ENCODE data around the gene GPR26. TPM values are rescaled to one million over a fixed set of nuclear protein-coding genes. Genes with fewer than 3 reads are reported as not detected.

Gene GPR26
- total RNA-seq, 1 donor from 2014 or later = 0.10 TPM

DNA sequence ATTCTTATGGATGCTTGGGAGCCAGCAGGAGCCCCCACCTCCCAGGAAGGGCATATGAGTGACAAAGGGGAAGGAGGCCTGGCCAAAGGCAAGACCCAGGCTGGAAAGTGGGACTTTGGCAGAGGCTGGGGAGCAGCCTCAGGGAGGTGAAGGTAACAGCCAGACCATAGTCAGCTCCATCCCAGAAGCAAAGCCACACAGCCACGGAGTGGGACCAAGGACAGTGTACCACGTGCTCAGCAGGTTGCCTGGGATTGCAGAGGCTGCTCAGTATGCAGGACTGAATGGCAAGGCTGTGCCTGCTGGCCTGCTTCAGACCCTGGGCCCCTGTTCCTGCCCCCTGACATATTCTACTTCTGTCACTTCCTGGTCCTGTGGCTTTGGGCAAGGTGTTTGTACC is 17.6 kb upstream of the GPR26 start:
- no peak for DNase-seq

DNA sequence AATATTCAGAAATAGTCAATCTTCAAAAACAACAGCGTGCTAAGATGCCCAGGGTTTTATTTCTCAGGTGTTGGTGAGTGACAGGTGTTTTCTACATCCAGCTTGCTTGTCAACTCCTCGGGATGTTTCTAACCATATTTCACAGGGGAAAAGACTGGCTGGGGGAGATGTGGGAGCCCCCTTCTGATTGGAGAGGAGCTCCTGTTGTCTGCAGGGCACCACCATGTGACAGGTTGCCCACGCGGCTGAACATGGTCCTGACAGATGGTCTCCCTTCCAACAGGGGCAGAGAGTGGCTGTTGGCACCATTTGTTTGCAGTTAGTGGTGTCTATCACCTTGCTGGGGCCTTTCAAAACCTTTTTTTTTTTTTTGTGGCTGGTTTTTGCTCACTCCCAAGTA is 16.5 kb upstream of the GPR26 start:
- no peak for DNase-seq

DNA sequence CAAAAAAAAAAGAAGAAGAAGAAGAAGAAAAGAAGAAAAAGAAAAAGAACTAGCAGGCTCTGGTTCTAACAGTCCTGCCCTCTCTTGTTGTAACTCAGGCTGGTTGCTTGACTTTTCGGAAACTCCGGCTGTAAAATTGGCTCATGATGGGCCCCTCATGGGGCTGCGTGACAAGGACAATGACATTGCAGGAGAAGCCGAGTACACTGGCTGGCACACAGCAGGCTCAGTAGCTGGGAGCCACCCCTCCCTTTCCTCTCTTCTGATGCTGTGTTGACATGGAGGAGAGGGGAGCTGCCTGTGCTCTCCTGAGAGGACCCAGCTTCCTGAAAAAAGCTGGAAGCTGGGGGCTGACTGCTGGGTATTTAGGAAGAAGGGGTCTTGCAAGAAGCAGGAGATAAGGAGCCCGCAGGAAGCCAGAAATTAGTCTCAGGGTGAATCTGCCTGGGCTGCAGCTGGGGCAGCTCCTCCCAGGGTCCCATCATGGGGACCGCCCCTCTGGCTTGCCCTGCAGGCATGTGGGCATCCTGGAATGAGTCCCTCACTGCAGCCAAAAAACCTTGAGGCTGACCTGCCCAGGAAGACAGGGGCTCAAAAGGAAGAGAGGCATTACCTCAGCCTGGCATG is 14.6 kb upstream of the GPR26 start:
- no peak for DNase-seq

DNA sequence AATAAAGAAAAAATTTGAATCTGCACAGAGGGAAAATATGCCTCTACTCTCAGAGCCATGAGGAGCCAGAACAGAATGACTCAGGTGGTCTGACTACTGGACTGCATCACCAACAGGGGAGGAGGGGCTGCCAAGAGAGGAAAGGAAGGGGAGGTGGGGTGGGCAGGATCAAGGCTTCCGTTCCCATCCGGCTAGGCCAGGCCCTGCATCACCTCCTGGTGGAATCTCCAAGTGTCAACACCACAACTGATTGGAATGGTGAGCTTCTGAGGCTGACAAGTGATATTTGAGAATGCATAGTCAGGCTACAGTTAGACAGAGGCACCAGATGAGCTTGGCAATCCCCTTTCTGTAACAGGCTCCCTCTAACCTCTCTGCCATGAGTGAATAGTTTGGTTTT is 10.4 kb upstream of the GPR26 start:
- no peak for DNase-seq

DNA sequence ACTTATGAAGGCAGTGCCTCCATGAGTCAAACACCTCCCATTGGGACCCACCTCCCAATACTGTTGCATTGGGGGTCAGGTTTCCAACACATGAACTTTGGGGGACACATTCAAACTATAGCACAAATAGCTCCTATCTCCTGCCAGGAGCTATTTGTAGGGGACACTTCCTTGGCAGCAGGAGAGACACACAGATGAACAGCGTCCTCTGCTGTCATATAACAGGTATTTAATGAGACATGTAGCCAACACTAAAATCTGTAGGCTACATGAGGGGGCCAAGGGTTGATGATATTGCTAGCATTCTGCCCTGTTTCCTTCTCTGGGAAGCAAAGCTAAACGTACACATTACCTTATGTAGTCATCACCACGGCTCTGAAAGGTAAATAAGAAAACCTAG is 2.6 kb upstream of the GPR26 start:
- no peak for DNase-seq

DNA sequence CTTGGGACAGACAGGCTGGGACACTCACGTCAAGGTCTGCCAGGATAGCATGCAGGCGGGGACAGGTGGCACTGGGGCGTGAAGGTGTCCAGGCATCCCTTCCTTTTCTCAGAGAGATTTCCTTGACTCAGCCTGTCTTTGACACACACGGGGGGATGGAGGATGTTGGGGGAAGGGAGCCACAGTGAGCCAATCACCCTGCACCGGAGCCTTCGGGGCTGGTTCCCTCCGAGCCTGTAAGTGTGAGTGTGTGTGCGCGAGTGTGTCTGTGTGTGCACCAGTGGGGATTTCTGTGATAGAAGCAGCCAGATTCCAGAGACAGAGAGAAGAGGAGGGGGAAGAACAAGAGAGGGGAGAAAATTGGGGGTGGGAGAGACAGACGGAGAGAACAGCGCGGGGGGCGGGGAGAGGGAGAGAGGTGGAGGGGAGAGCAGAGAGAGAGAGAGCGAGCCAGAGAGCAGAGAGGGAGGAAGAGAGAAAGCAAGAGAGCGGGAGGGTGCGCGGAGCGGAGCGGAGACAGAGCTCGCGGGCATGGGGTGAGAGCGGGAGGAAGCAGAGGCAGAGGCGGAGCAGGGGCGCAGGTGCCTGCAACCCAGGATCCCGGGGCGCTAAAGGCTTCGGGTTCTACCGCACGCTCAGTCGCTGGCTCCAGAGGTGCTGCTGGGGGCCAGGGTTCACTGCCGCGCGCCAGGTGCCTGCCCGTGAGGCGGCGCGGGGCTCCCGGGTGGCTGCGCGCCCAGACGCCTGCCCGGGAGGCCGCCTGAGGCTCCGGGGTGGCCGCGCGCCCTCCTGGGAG is 466 bp upstream of the GPR26 start:
- no peak for DNase-seq

DNA sequence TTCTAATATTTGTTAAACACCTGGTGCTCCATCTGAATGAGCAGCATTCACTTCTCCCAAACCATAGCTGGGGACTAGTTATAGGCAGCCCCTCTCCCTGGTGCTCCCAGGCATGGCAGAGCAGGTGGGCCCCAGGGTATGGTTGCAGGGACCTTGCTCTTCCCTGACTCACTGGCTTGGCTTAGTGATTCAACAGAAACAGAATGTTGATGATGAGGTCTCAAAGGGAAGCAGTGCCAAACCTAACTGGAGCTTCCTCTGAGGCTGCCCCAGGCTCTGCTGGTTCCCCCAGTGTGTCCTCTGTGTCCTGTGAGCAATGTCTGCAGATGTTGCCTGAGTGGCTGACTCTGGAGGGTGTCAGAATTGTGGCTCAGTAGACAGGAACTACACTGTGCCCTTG is 3.7 kb downstream of the GPR26 start:
- no peak for DNase-seq

DNA sequence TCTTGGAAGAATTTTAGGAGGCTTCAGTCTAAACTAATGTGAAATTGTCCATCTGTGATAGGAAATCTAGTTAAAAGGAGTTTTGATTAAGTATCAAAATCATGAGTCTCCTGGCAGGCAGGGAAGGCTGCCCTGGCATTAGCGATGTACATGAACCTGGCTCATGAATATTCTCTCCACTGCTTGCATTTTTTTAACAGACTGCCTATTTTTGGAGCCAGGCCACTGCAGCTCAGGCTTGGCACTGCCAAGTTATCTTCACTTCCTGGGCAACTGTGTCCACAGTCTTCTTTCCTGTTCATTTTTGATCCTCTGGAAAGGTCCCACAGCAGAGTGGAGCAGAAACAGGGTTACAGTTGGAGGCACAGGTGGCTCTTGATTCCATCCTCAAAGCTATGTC is 7.0 kb downstream of the GPR26 start:
- no peak for DNase-seq

DNA sequence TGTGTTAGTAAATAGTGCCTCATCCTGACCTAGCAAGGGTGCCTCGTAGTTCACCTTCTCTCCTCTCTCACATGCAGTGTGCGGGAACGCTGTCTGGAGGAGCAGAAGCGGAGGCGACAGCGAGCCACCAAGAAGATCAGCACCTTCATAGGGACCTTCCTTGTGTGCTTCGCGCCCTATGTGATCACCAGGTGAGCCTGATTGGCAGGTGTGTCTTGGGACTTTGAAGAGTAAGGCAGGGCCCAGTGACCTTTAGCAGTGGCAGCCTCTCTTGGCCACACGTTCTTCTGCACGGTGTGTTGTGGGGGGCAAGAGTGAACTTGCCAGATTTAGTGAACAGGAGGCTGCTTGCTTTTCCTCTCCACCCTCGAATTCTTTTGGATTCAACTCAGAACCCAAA is 8.6 kb downstream of the GPR26 start:
- DNase-seq = no peak

DNA sequence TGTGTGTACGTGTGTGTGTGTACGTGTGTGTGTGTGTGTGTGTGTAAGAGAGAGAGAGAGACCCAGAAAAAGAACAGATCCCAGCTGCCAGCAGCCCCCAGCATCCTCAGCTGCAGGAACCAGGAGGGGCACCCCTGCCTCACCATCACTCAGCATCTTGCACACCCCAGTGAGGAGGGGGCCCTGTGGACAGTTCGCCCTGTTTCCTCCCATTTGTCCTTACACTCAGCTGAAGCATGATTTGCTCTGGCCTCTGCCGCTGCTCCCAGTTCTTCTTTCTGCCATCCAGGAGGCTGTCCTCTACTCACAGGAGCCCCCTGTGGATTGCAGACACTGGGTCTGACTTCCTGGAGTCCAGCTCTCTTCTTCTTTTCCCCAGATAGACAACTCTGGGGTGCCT is 9.7 kb downstream of the GPR26 start:
- no peak for DNase-seq

DNA sequence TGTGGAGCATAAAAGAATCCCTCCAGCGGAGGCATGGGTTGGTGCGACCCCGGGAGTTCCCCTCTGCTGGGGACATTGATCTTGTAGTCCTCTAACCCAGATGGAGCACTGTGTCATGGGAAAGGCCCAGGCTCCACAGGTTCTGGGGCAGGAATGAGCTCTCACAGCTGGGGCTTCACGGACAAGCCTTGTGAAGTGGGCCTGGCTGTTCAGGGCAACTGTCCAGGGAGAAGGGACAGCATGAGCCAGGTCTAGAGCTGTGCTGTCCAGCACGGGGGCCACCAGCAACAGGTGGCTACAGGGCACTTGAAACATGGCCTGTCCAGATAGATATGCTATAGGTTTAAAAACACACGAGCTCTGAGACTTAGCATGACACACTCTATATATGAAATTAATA is 11.4 kb downstream of the GPR26 start:
- DNase-seq = no peak

DNA sequence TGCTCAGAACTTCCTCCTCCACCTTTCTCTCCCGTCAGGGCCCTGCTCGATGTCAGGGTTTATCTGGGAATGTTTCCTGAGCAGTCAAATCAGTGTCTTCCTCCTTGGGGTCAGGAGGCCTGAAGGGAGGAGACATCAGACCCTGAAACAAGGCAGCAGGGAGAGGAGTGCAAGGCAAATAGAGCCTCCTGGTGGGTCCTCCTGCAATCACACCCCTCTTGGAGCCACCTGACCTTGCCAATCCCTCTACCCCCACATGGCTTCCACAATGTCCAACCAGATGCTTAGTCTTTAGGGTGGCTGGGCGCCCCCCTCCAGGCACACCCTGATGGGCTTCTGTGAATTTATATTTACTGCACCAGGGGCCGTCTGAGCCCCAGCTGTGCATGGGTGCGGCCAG is 12.2 kb downstream of the GPR26 start:
- DNase-seq = no peak

DNA sequence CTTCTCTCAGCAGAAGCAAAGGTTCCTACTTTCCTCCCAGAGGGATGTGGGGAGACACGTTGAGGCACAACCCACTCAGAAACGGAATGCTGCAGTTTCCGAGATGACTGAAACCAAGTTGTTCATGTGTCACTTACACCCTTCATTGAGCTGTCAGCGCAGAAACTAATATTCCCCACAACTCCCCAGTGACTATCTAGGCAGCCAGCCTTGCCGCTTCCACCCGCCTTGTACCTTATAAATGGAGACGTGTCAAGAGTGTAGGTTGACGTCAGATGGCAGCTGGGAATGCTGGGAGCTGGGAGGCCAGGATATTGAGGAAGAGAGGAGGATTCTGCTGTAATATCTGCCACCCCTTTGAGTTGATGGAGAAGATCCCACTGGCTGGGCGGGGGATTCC is 15.1 kb downstream of the GPR26 start:
- no peak for DNase-seq

DNA sequence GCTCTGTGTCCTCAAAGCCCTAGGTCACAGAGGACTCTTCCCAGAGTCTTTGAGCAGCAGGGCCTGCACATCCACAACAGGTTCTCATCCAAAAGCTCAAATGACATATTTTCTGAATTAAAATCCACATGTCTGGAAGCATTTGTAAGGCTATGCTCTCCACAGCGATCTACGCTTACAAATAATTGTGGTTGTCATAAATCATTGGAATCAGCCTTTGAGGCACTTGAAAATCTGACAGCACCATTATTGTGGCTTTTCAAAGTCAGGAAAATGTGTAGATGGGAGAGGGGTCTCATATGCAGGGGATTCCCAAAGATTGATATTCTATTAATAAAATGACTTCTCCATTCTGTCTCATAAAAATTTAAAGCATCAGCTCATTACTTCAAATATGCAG is 16.3 kb downstream of the GPR26 start:
- DNase-seq = no peak

DNA sequence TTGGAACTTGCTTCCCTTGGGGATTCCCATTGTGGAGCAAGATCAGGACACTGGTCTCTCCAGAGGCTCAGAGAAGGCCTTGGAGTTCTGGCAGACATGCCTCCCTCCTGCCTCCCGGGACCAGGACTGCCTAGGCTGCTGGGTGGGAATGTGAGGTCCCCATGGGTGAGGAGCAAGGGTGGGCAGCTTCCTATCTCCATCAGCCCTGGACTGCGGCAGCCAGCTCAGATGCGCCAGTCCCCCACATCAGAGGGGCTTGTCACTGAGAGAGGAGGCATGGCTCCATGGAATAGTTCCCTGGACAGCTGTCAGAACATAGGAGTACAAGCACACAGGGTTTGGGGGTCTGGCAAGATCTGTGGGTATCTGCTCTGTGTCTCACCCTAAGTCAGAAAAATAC is 17.3 kb downstream of the GPR26 start:
- DNase-seq = no peak

DNA sequence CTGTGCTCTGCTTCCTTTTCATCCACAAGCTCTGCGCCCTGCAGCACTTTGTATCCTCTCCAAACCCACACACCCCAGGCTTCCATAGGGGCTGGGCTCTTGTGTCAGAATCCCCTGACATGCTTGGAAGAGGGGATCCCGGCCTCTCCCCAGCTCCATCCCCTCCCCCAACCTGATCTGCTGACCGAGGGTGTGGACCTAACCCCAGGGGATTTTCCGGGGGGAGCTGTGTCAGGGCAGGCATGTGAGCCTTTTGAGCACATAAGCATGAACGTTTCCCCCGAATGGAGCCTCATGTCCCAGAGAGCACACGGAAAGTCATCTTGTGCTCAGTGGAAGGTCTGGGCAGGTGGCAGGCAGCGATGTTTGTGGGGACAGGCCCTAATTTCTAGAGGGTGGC is 17.7 kb downstream of the GPR26 start:
- DNase-seq = no peak

DNA sequence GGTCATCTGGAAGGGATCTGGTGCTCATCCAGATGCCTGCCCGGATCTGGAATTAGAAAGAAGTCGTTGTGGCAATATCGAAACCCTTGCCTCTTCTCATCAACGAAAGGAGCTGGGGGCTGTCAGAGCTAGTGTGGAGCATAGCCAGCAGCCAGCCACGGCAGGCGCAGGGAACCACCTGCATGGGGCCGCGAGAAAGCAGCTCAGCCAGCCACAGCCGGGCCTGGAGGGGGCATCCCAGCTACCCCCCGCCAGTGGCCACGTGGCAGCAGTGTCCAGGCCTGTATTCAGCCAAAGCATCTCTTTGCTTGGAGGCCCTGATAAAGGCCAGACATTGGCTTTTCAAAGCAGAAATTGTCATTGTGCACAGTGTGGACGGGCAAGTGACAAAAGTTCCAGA is 19.1 kb downstream of the GPR26 start:
- DNase-seq = no peak

DNA sequence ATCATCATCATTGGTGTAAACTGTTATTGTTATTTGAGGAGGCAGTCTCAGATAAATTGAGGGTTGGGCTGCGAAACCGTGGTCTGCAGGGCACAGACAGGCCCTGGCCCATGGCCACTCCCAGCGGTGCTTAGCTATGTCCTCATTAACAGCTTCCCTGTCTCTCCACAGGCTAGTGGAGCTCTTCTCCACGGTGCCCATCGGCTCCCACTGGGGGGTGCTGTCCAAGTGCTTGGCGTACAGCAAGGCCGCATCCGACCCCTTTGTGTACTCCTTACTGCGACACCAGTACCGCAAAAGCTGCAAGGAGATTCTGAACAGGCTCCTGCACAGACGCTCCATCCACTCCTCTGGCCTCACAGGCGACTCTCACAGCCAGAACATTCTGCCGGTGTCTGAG is 21.6 kb downstream of the GPR26 start:
- DNase-seq = no peak

DNA sequence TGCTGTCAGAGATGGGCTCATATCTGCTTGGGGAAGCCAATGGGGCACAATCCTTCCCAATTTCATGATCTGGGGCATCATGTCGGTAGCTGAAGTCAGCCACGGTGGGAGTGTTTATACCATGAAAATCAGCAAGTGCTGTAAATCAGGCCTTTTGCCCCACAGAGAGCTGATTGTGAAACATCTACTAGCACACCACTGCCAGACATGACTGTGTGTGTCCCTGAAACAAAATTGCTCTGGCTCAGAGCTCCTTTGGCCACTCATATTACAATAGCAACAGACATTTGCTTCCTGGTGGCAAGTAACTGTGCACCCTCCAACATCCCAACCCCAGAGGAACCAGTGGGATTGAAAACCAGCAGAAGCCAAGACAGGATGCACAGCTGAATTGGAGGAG is 23.7 kb downstream of the GPR26 start:
- no peak for DNase-seq

DNA sequence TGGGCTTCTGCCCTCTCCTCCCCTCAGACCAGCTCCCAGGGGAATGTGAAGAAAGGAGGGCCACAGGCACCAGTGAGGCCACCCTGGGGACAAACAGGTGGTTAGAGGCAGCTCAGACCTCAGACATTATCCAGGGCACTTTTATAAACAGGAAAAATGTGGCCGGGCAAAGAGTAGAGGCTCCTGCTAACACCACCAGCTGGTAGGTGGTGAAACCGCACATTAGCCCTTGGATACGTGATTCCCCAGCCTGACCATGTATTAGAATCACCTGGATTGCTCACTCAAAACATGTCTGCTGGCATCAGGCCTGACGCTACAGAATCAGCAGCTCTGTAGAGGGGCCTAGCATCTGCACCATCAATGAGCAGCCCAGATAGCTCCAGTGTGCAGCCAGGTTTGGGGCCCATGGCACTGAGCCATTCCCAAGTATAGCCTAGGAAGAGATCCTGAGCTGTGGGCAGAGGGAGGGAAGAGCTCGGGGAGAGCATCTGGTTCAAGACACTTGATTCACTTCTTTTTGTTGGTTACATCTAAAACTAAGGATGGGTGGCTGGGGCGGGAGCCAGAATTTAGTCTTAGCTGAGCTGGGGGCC is 37.1 kb downstream of the GPR26 start:
- DNase-seq = no peak

DNA sequence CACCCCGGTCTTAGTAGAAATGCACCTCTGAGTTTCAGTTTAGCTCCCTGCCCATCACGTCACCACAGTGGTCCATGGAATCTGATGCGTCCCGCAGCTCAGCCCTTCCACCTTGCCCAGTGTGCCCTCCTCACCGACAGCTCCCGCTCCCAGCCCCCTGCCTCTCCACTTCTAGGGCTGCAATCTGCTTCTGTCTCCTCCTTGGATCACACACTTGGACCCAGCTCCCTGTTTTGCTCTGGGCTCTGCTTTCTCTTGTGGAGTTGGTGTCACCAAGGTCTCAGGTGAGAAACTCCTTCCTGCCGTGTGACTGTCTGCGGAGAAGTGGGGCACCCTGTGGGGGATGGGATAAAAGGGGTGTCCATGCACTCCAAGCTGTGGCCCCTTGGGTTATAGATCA is 37.9 kb downstream of the GPR26 start:
- no peak for DNase-seq

DNA sequence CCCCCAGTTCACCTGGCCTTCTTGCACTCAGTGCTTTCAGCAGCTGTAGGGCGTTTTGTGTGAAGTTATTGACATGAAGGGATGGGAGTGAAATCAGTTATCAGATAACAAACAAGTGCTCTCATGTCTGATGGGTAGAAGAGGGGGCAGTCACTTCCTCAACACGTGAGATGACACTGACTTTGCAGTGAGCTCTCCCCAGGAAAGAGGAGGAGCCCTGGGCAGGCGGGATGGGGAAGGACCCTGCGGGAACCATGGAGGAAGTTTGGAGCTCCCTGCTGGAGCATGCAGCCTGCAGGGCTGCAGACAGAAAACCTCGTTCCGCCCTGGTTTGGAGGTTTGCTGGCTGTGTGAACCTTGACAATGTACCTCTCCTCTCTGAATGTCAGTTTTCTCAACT is 38.7 kb downstream of the GPR26 start:
- DNase-seq = no peak

DNA sequence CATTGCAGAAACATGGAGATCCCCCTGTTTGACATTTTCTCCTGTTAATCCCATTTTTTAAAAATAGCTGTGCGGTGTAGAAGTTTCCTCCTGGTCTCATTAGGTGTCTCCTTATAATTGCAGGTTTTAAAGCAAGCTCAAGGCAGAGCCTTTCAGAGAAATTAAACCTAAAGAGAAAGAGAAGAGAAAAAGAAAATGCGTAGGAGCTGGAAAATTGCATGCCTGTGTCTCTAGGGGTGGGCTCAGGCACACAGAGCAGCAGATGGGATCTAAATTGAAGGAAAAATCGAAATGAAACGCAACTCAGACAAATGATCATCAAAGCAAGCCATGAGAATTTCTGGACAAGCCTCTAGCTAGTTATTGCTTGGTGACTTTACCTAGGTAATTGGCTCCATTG is 40.1 kb downstream of the GPR26 start:
- no peak for DNase-seq

DNA sequence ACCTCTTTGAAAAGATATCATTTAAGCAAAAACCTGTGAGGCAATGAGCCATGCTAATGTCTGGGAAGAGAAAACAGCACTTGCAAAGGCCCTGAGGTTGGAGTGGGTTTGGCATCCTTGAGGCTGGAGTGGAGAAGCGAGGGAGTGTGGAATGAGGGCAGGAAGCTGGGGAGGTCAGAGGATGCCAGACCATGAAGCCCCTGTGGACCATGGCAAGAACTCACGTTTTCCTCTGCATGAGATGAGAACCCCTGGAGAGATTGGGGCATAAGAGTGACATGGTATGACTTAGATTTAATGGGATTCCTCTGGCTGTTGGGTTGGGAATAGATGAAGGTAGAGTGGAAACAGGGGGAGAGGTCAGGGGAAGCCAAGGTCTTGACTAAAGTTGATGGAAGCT is 49.4 kb downstream of the GPR26 start:
- DNase-seq = no peak
